Smooth muscle cell (in vitro differentiated cells): ENCODE data around the gene CLPSL1. TPM values are rescaled to one million over a fixed set of nuclear protein-coding genes. Genes with fewer than 3 reads are reported as not detected.

Source experiments
- DNase-seq: peaks from one replicate; lab custom pipeline; 2025; ENCODE audit not compliant: unreplicated experiment; lab: John Stamatoyannopoulos, UW
- H2AFZ ChIP-seq: fragments of 200-600 bp; sonication (generic); 2 replicates; pipeline ENCODE4 v1.6.0; 2016; ENCODE audit warnings: antibody characterized with exemption, low read depth, mild to moderate bottlenecking
- H3F3A ChIP-seq: fragments of 200-600 bp; sonication (generic); 2 replicates; pipeline ENCODE4 v1.6.0; 2017; ENCODE audit warnings: antibody characterized with exemption, low read depth
- H3K27ac ChIP-seq: fragments of 200-600 bp; sonication (generic); 2 replicates; pipeline ENCODE4 v1.5.1; 2016; ENCODE audit warnings: low read depth, mild to moderate bottlenecking
- H3K27me3 ChIP-seq: fragments of 200-600 bp; sonication (generic); 2 replicates; pipeline ENCODE4 v1.6.1; 2016; ENCODE audit warnings: low read depth, mild to moderate bottlenecking
- H3K36me3 ChIP-seq: fragments of 200-600 bp; sonication (generic); 2 replicates; pipeline ENCODE4 v1.5.1; 2016; ENCODE audit warnings: low read depth
- H3K4me1 ChIP-seq: fragments of 200-600 bp; sonication (generic); 2 replicates; pipeline ENCODE4 v1.5.1; 2016; ENCODE audit warnings: low read depth
- H3K4me2 ChIP-seq: fragments of 200-600 bp; sonication (generic); 2 replicates; pipeline ENCODE4 v1.6.0; 2016; ENCODE audit warnings: mild to moderate bottlenecking
- H3K4me3 ChIP-seq: fragments of 200-600 bp; sonication (generic); 2 replicates; pipeline ENCODE4 v1.5.1; 2016; ENCODE audit warnings: mild to moderate bottlenecking
- H3K79me2 ChIP-seq: fragments of 200-600 bp; sonication (generic); 2 replicates; pipeline ENCODE4 v1.6.0; 2016; ENCODE audit warnings: low read depth, mild to moderate bottlenecking
- H3K9ac ChIP-seq: fragments of 200-600 bp; sonication (generic); 2 replicates; pipeline ENCODE4 v1.6.0; 2016; ENCODE audit warnings: low read depth
- H3K9me3 ChIP-seq: fragments of 200-600 bp; sonication (generic); replicated peaks from 2 replicates; pipeline ENCODE4 v1.5.1; 2016; ENCODE audit warnings: low read depth
- H4K20me1 ChIP-seq: fragments of 200-600 bp; sonication (generic); 2 replicates; pipeline ENCODE4 v1.6.0; 2016; ENCODE audit warnings: low read depth
- CTCF ChIP-seq: fragments of 200-600 bp; sonication (generic); IDR thresholded peaks from 2 replicates; pipeline ENCODE4 v1.5.1; 2017; ENCODE audit warnings: borderline replicate concordance, mild to moderate bottlenecking, antibody characterized with exemption; ENCODE audit not compliant: insufficient read depth, poor library complexity, severe bottlenecking
- WGBS: methylation state at CpG from one replicate; pipeline ENCODE4 v1.1.7; 2016; ENCODE audit warnings: low lambda C conversion rate; 5-methylcytosine and 5-hydroxymethylcytosine counted together
- polyA plus RNA-seq: library from polyadenylated mRNA; unstranded; fragments of >200 nt; fragmentation: Nextera tagmentation; extraction: Ambion mirVana; gene quantifications from 2 replicates; pipeline ENCODE4 v1.2.1, GENCODE V29; 2016
- total RNA-seq: library from RNA; depleted of rRNA; stranded (reverse); fragments of >200 nt; gene quantifications from 2 replicates; pipeline ENCODE4 v1.2.3, GENCODE V29; 2014

CLPSL1 gene
- total and polyA plus RNA-seq, 2 experiments from 2014 or later = not detected

GRCh38 chr6:35750557-35750956 lies 30.3 kb upstream of the CLPSL1 start:
- WGBS = 92% methylated on average over 7 of the region's 7 CpGs
- Histone ChIP-seq H2AFZ (no peak overlapping the region), H3K4me3 (no peak overlapping the region), H3F3A (no peaks in the 10 kb centered on the region), H3K4me1 (no peaks in the 10 kb centered on the region), H3K9ac (no peak overlapping the region), H3K4me2 (no peak overlapping the region), H3K27me3 (no peaks in the 10 kb centered on the region), H3K9me3 (no peaks in the 10 kb centered on the region), H3K27ac (no peak overlapping the region), H3K79me2 (no peaks in the 10 kb centered on the region), H4K20me1 (no peaks in the 10 kb centered on the region), H3K36me3 (no peaks in the 10 kb centered on the region)
- TF ChIP-seq CTCF = no peak
- DNase-seq = no peak

GRCh38 chr6:35751594-35751993 lies 29.2 kb upstream of the CLPSL1 start:
- no peaks in the 10 kb centered on the region for H4K20me1 ChIP-seq
- no peaks in the 10 kb centered on the region for H3K9me3 ChIP-seq
- H3K27me3 ChIP-seq = no peaks in the 10 kb centered on the region
- no peak for DNase-seq
- H3K9ac ChIP-seq = no peak overlapping the region
- H3F3A ChIP-seq = no peaks in the 10 kb centered on the region
- H3K27ac ChIP-seq = no peak overlapping the region
- TF ChIP-seq CTCF = no peak
- WGBS = 78% methylated on average over 4 of the region's 4 CpGs
- H3K4me1 ChIP-seq = no peaks in the 10 kb centered on the region
- H2AFZ ChIP-seq = no peak overlapping the region
- no peaks in the 10 kb centered on the region for H3K79me2 ChIP-seq
- H3K4me2 ChIP-seq = no peak overlapping the region
- H3K36me3 ChIP-seq = no peaks in the 10 kb centered on the region
- no peak overlapping the region for H3K4me3 ChIP-seq

GRCh38 chr6:35752330-35752729 lies 28.5 kb upstream of the CLPSL1 start:
- DNase-seq = no peak

More at GRCh38 chr6:35752330-35752729, 28.5 kb upstream of the CLPSL1 start:
- no peaks in the 10 kb centered on the region for H3K9me3 ChIP-seq
- H3F3A ChIP-seq = no peaks in the 10 kb centered on the region
- 99% methylated on average over 4 of the region's 4 CpGs for WGBS
- TF ChIP-seq CTCF = no peak
- H3K4me1 ChIP-seq = no peaks in the 10 kb centered on the region
- no peak overlapping the region for H3K27ac ChIP-seq
- no peaks in the 10 kb centered on the region for H3K79me2 ChIP-seq
- H4K20me1 ChIP-seq = no peaks in the 10 kb centered on the region
- H2AFZ ChIP-seq = no peak overlapping the region
- no peak overlapping the region for H3K4me2 ChIP-seq
- H3K4me3 ChIP-seq = no peak overlapping the region
- no peaks in the 10 kb centered on the region for H3K27me3 ChIP-seq
- no peak overlapping the region for H3K9ac ChIP-seq
- no peaks in the 10 kb centered on the region for H3K36me3 ChIP-seq
